Cortex of kidney (tissue), 1 donor: ENCODE measurements around the gene MAPK10.

Experiments
- DNase-seq: peaks from one replicate; lab custom pipeline; 2025; lab: John Stamatoyannopoulos, UW

Gene MAPK10

GRCh38 chr4:86278126-86278525 is 81.7 kb downstream of the MAPK10 start:
- no peak for DNase-seq

GRCh38 chr4:86274642-86275041 is 85.2 kb downstream of the MAPK10 start:
- DNase-seq, result no peak

GRCh38 chr4:86272669-86273068 is 87.2 kb downstream of the MAPK10 start:
- no peak for DNase-seq

GRCh38 chr4:86271057-86271456 is 88.8 kb downstream of the MAPK10 start:
- DNase-seq, result no peak

GRCh38 chr4:86269354-86269753 is 90.5 kb downstream of the MAPK10 start:
- DNase-seq, result no peak

- DNase-seq, result no peak
These were observed 95.6 kb downstream of the MAPK10 start for GRCh38 chr4:86264241-86264640.

- no peak for DNase-seq
These were observed 98.2 kb downstream of the MAPK10 start for GRCh38 chr4:86261636-86262035.

GRCh38 chr4:86256086-86256485 is 103.8 kb downstream of the MAPK10 start:
- no peak for DNase-seq

GRCh38 chr4:86250619-86251018 is 109.2 kb downstream of the MAPK10 start:
- DNase-seq, result no peak

- DNase-seq, result no peak
These were observed 109.8 kb downstream of the MAPK10 start for GRCh38 chr4:86250006-86250405.

GRCh38 chr4:86249074-86249473 is 110.8 kb downstream of the MAPK10 start:
- DNase-seq, result no peak

GRCh38 chr4:86247906-86248305 is 111.9 kb downstream of the MAPK10 start:
- DNase-seq, result no peak

GRCh38 chr4:86247320-86247719 is 112.5 kb downstream of the MAPK10 start:
- no peak for DNase-seq

GRCh38 chr4:86243750-86244149 is 116.1 kb downstream of the MAPK10 start:
- no peak for DNase-seq

- DNase-seq, result no peak
These were observed 117.2 kb downstream of the MAPK10 start for GRCh38 chr4:86242677-86243076.

GRCh38 chr4:86235549-86235948 is 124.3 kb downstream of the MAPK10 start:
- no peak for DNase-seq

GRCh38 chr4:86233681-86234080 is 126.2 kb downstream of the MAPK10 start:
- DNase-seq, result no peak

GRCh38 chr4:86233090-86233489 is 126.8 kb downstream of the MAPK10 start:
- DNase-seq, result no peak

GRCh38 chr4:86223472-86223871 is 136.4 kb downstream of the MAPK10 start:
- DNase-seq, result no peak

GRCh38 chr4:86221002-86221401 is 138.9 kb downstream of the MAPK10 start:
- DNase-seq, result no peak

GRCh38 chr4:86220121-86220520 is 139.7 kb downstream of the MAPK10 start:
- DNase-seq, result no peak

GRCh38 chr4:86218746-86219473 is 140.9 kb downstream of the MAPK10 start:
- no peak for DNase-seq

- DNase-seq, result no peak
These were observed 156.7 kb downstream of the MAPK10 start for GRCh38 chr4:86203176-86203575.

GRCh38 chr4:86185659-86186058 is 174.2 kb downstream of the MAPK10 start:
- no peak for DNase-seq
